K562 (cell line): Measurements from ENCODE around the gene TMEM132C. TPM values are rescaled to one million over a fixed set of nuclear protein-coding genes. Genes with fewer than 3 reads are reported as not detected.

Source experiments
- ATAC-seq: fragments of 200-7000 bp; cut with Tn5 transposase; 3 replicates; pipeline ENCODE4 v1.9.1; 2020; ENCODE audit warnings: moderate library complexity
- BruUV-seq: library from RNA; stranded (reverse); fragments of 400-500 nt; replicated peaks from 2 replicates; lab custom pipeline; 2021; lab: Mats Ljungman, UMichigan
- CTCF ChIA-PET: fragments of 300-600 bp; formaldehyde crosslinking; extraction: SDS; loops from one replicate; lab custom pipeline; 2021; ENCODE audit warnings: low intra/inter-chr PET ratio; lab: Yijun Ruan, JAX
- POLR2A ChIA-PET: fragments of 300-600, 350-650 bp; sonication (Branson Sonifier 250); formaldehyde crosslinking; extraction: SDS; loops from one replicate; lab custom pipeline; 2021; ENCODE audit warnings: antibody characterized with exemption, inconsistent platforms; lab: Yijun Ruan, JAX
- DNase-seq, 4 experiments: peaks; one replicate each; pipeline versions ENCODE4 v3.0.0 to v3.0.0-alpha.2; 2011 to 2018; ENCODE audit warnings: low spot score in 3 of 4, mixed read lengths in 3 of 4; ENCODE audit errors: extremely low read depth in 1 of 4
- FAIRE-seq: peaks from 2 replicates; lab custom pipeline; 2011; peaks lifted over from hg19 to GRCh38; lab: Jason Lieb, UNC
- H2AFZ ChIP-seq: 2 replicates; pipeline ENCODE4 v1.6.0; 2011; ENCODE audit warnings: low read depth, low read length, control low read depth, inconsistent platforms
- H3K27ac ChIP-seq: fragments of 200-600 bp; 3 replicates; pipeline ENCODE4 v1.8.0; 2011; ENCODE audit warnings: low read depth, mild to moderate bottlenecking, control low read depth, inconsistent platforms, low read length, moderate library complexity, mixed read lengths; ENCODE audit errors: extremely low read depth
- H3K27me3 ChIP-seq, 2 experiments: fragments of 300-600 bp in 1 of 2; 2 replicates in 1 of 2; 3 replicates in 1 of 2; pipeline versions ENCODE4 v1.6.0 to v1.8.0; 2011; ENCODE audit warnings: inconsistent platforms in 2 of 2, low read length in 2 of 2, mild to moderate bottlenecking in 1 of 2, mixed read lengths in 1 of 2, moderate library complexity in 1 of 2; ENCODE audit not compliant: control insufficient read depth in 2 of 2, insufficient read depth in 2 of 2
- H3K36me3 ChIP-seq: fragments of 300-600 bp; 3 replicates; pipeline ENCODE4 v1.8.0; 2011; ENCODE audit warnings: mild to moderate bottlenecking, low read length, inconsistent platforms; ENCODE audit not compliant: control insufficient read depth, insufficient read depth
- H3K4me1 ChIP-seq, 2 experiments: fragments of 200-600 bp in 1 of 2; replicated peaks in 1 of 2; 2 replicates in 1 of 2; 3 replicates in 1 of 2; pipeline versions ENCODE4 v1.5.1 to v1.8.0; 2011; ENCODE audit warnings: inconsistent platforms in 2 of 2, low read length in 2 of 2, mild to moderate bottlenecking in 1 of 2, mixed read lengths in 1 of 2, moderate library complexity in 1 of 2; ENCODE audit not compliant: control insufficient read depth in 2 of 2, insufficient read depth in 2 of 2
- H3K4me2 ChIP-seq: 2 replicates; pipeline ENCODE4 v1.6.1; 2011; ENCODE audit warnings: low read length, control low read depth, inconsistent platforms, mixed read lengths; ENCODE audit not compliant: insufficient read depth
- H3K4me3 ChIP-seq: fragments of 200-600 bp; sonication (generic), shearing (Covaris generic); 2 replicates; pipeline ENCODE4 v1.5.1; 2016; ENCODE audit warnings: control low read depth, inconsistent platforms
- H3K79me2 ChIP-seq: fragments of 200-600 bp; 3 replicates; pipeline ENCODE4 v1.8.0; 2011; ENCODE audit warnings: low read length, inconsistent platforms; ENCODE audit not compliant: control insufficient read depth, insufficient read depth
- H3K9ac ChIP-seq, 2 experiments: 2 replicates each; pipeline versions ENCODE4 v1.6.0 to v1.6.1; 2011; ENCODE audit warnings: low read depth in 2 of 2, low read length in 2 of 2, control low read depth in 1 of 2, inconsistent platforms in 1 of 2, mild to moderate bottlenecking in 1 of 2, mixed read lengths in 1 of 2; ENCODE audit not compliant: insufficient read depth in 1 of 2
- H3K9me1 ChIP-seq: one replicate; pipeline ENCODE4 v1.6.0; 2011; ENCODE audit warnings: inconsistent platforms, mild to moderate bottlenecking, low read length, moderate library complexity; ENCODE audit not compliant: control insufficient read depth, insufficient read depth
- H3K9me3 ChIP-seq: replicated peaks from 2 replicates; pipeline ENCODE4 v1.5.1; 2011; ENCODE audit warnings: low read depth, low read length, inconsistent platforms; ENCODE audit not compliant: control insufficient read depth, insufficient read depth
- H4K20me1 ChIP-seq: replicated peaks from 2 replicates; pipeline ENCODE4 v1.6.1; 2011; ENCODE audit warnings: low read length, inconsistent platforms, mixed read lengths; ENCODE audit not compliant: control insufficient read depth, insufficient read depth
- ASH1L ChIP-seq: fragments of 450-650 bp; IDR thresholded peaks from 2 replicates; pipeline ENCODE4 v1.6.1; 2018; ENCODE audit warnings: borderline replicate concordance, mild to moderate bottlenecking, low read depth; ENCODE audit not compliant: partially characterized antibody
- ATF7 ChIP-seq: fragments of 450-650 bp; IDR thresholded peaks from 2 replicates; pipeline ENCODE4 v1.7.1; 2014; ENCODE audit warnings: mild to moderate bottlenecking, moderate library complexity
- CAMTA2 ChIP-seq: fragments of 250-450 bp; sonication (Bioruptor Pico); conservative IDR thresholded peaks from 2 replicates; pipeline ENCODE4 v1.5.1; 2022
- ETV6 ChIP-seq, 3 experiments: fragments of 150-350 bp in 1 of 3; sonication (generic) in 1 of 3; formaldehyde crosslinking in 1 of 3; IDR thresholded peaks; 2 replicates each; pipeline versions ENCODE4 v1.6.1 to v1.8.0; 2014 to 2022; ENCODE audit warnings: borderline replicate concordance in 2 of 3, low read depth in 2 of 3, antibody characterized with exemption in 1 of 3, low read length in 1 of 3, mild to moderate bottlenecking in 1 of 3, missing genetic modification reagents in 1 of 3
- KAT7 ChIP-seq: sonication (generic); formaldehyde crosslinking; IDR thresholded peaks from 2 replicates; pipeline ENCODE4 v1.8.0; 2022; ENCODE audit warnings: missing genetic modification reagents, mild to moderate bottlenecking, borderline replicate concordance
- MCM5 ChIP-seq: fragments of 450-650 bp; IDR thresholded peaks from 2 replicates; pipeline ENCODE4 v1.6.1; 2016; ENCODE audit warnings: low read depth
- MXD1 ChIP-seq: fragments of 250-450 bp; sonication (Bioruptor Pico); IDR thresholded peaks from 2 replicates; pipeline ENCODE4 v1.8.0; 2021; ENCODE audit warnings: borderline replicate concordance, mild to moderate bottlenecking, moderate library complexity; ENCODE audit not compliant: poor library complexity, severe bottlenecking
- PML ChIP-seq: IDR thresholded peaks from 2 replicates; pipeline ENCODE4 v1.6.1; 2012; ENCODE audit warnings: low read length, inconsistent platforms
- SMARCA5 ChIP-seq: fragments of 450-650 bp; IDR thresholded peaks from 2 replicates; pipeline ENCODE4 v1.6.1; 2016
- TAF15 ChIP-seq: fragments of 200-400 bp; formaldehyde crosslinking; IDR thresholded peaks from 2 replicates; pipeline ENCODE4 v1.6.1; 2017; ENCODE audit warnings: mild to moderate bottlenecking, low read depth, low read length, moderate library complexity
- TEAD2 ChIP-seq: fragments of 450-650 bp; IDR thresholded peaks from 2 replicates; pipeline ENCODE4 v1.6.1; 2016; ENCODE audit warnings: missing genetic modification characterization, control low read depth, missing compliant biosample characterization
- ZBTB7A ChIP-seq: IDR thresholded peaks from 2 replicates; pipeline ENCODE4 v1.6.1; 2011; ENCODE audit warnings: low read depth, mild to moderate bottlenecking, low read length, moderate library complexity, borderline replicate concordance; ENCODE audit not compliant: control insufficient read depth
- ZNF449 ChIP-seq: fragments of 250-450 bp; sonication (Bioruptor Pico); IDR thresholded peaks from 2 replicates; pipeline ENCODE4 v1.8.0; 2022; ENCODE audit warnings: moderate library complexity, mild to moderate bottlenecking, inconsistent platforms
- ZNF592 ChIP-seq: fragments of 450-650 bp; IDR thresholded peaks from 2 replicates; pipeline ENCODE4 v1.6.1; 2017; ENCODE audit warnings: antibody characterized with exemption, mild to moderate bottlenecking
- ZNF77 ChIP-seq: fragments of 250-450 bp; sonication (Bioruptor Pico); IDR thresholded peaks from 2 replicates; pipeline ENCODE4 v1.5.0; 2020
- WGBS: fragments of 100-300 bp; shearing (Covaris generic); methylation state at CpG from one replicate; pipeline ENCODE4 v1.1.6; 2016; ENCODE audit warnings: low coverage, mixed read lengths; ENCODE audit not compliant: insufficient coverage; ENCODE audit errors: missing lambda C conversion rate; 5-methylcytosine and 5-hydroxymethylcytosine counted together
- in situ Hi-C: fragments of 300-500 bp; cut with MboI; formaldehyde crosslinking; loops from 4 replicates; pipeline ENCODE4 v1.15.0; 2018; ENCODE audit warnings: inconsistent platforms, mixed read lengths
- intact Hi-C: fragments of 100-400 bp; cut with micrococcal nuclease; formaldehyde crosslinking; loops from 2 replicates; pipeline ENCODE4 v1.14.2; 2022
- polyA plus RNA-seq, 8 experiments: library from polyadenylated mRNA; depleted of rRNA in 4 of 8; stranded (reverse) in 5 of 8; unstranded in 3 of 8; fragments of >200 nt; fragmentation: Nextera tagmentation in 2 of 8; fragmentation: Illumina TruSeq in 1 of 8; extraction: Ambion mirVana in 2 of 8; extraction: Trizol in 1 of 8; gene quantifications; 2 replicates each; pipeline versions ENCODE4 v1.2.1 to v1.2.3, GENCODE V29; 2011 to 2014; ENCODE audit warnings: inconsistent platforms in 1 of 8, missing spikeins in 1 of 8
- total RNA-seq, 7 experiments: library from RNA; depleted of rRNA in 6 of 7; stranded (reverse); fragments of >200 nt in 6 of 7; fragmentation: Illumina TruSeq in 2 of 7; extraction: Trizol in 2 of 7; gene quantifications; 2 replicates each; pipeline versions ENCODE4 v1.2.1 to v1.2.3, GENCODE V29; 2011 to 2021; ENCODE audit warnings: low replicate concordance in 1 of 7
- TF ChIP-seq, protein P1 (sequence below): sonication (generic); formaldehyde crosslinking; IDR thresholded peaks from 2 replicates; pipeline ENCODE4 v1.8.0; 2022; ENCODE audit warnings: mild to moderate bottlenecking, low read depth, missing genetic modification reagents

The TMEM132C gene
- total and polyA plus RNA-seq, 9 of the 15 experiments (the other 6 are each of a cell fraction or from before 2014, with no cell fraction given) = not detected

DNA sequence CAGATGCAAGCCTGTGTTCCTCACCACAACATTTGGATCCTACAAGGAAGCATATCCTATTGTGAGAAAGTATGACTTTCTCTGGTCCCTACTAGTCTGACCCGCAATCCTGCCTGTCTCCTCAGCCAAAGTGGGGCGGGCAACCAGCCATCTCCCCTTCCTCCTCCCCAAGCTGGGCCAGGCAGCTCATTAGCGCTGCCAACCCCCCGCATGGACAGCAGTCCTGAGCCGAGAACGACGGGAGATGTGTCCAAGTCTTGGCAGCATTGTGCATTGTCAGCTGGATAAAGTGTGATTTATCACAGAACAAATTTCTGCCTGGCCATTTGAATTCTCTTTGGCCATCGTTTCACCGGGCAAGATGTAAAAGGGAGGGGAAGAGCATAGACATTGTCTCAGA is 417.4 kb downstream of the TMEM132C start:
- Histone ChIP-seq H3K36me3 (no peaks in the 10 kb centered on the region), H3K27me3 (peaks cover 0 to 27% of the 10 kb centered on the region in 2 experiments; a peak in 2 of 5 replicates), H3K4me1 (no peaks in the 10 kb centered on the region), H3K9ac (no peak overlapping the region), H3K9me1 (no peaks in the 10 kb centered on the region), H3K4me2 (no peak overlapping the region), H3K27ac (no peak overlapping the region), H3K9me3 (no peaks in the 10 kb centered on the region), H2AFZ (no peak overlapping the region), H3K4me3 (no peak overlapping the region), H4K20me1 (no peaks in the 10 kb centered on the region), H3K79me2 (no peaks in the 10 kb centered on the region)
- DNase-seq (no peak), ATAC-seq (no peak), FAIRE-seq (no peak)
- 2% methylated on average over 9 of the region's 9 CpGs for WGBS
- intact Hi-C loops (no loop called here), in situ Hi-C loops (no loop called here)
- ChIA-PET POLR2A (no interaction called here), CTCF (no interaction called here)
- no TSS peak for BruUV-seq
- TF ChIP-seq ATF7 = no peak
- no peak for TF ChIP-seq ZBTB7A
- TF ChIP-seq KAT7 (CRISPR knock-in tag) = no peak
- no peak for TF ChIP-seq SMARCA5
- TF ChIP-seq CAMTA2 = no peak
- no peak for TF ChIP-seq ZNF592
- TF ChIP-seq ASH1L = no peak
- TF ChIP-seq ZNF77 (CRISPR knock-in tag) = no peak
- no peak for TF ChIP-seq MXD1 (CRISPR knock-in tag)
- TF ChIP-seq MCM5 = no peak
- no peak for TF ChIP-seq ETV6 (IDR thresholded peaks at IDR 0.05; ENCODE audit: borderline replicate concordance in 1 of 2, low read depth in 2 of 2, low read length in 1 of 2)
- no peak for TF ChIP-seq ETV6 (CRISPR knock-in tag; IDR thresholded peaks at IDR 0.05; ENCODE audit: borderline replicate concordance)
- TF ChIP-seq ZNF449 (CRISPR knock-in tag) = no peak
- TF ChIP-seq, protein P1, sequence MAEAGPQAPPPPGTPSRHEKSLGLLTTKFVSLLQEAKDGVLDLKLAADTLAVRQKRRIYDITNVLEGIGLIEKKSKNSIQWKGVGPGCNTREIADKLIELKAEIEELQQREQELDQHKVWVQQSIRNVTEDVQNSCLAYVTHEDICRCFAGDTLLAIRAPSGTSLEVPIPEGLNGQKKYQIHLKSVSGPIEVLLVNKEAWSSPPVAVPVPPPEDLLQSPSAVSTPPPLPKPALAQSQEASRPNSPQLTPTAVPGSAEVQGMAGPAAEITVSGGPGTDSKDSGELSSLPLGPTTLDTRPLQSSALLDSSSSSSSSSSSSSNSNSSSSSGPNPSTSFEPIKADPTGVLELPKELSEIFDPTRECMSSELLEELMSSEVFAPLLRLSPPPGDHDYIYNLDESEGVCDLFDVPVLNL = no peak
- TF ChIP-seq PML = no peak
- TF ChIP-seq TEAD2 (tag) = no peak
- no peak for TF ChIP-seq TAF15
